Measurements from ENCODE around the gene BACH2. TPM values are rescaled to one million over a fixed set of nuclear protein-coding genes. Genes with fewer than 3 reads are reported as not detected.

The BACH2 gene
- total RNA-seq, 2 experiments from 2014 or later: 60.7 to 66.9 TPM

- ATAC-seq (peak; percentile 66), DNase-seq (no peak)
- Mint-ChIP-seq H3K9me3 (no peaks in the 10 kb centered on the region), H3K36me3 (ENCODE audit: low read depth) (peaks cover 72% of the 10 kb centered on the region), H3K4me3 (no peak overlapping the region), H3K27me3 (no peaks in the 10 kb centered on the region), H3K4me1 (ENCODE audit: low read depth) (peaks cover 77% of the 10 kb centered on the region), H3K27ac (peak overlapping the region; percentile 74)
- POLR2A ChIA-PET: interaction anchor here (0.8 to 2.8 kb wide), 6 partner anchors 9 to 21 kb away, joined by 3 to 10 read pairs (median 4); no protein-coding TSS in a partner anchor
- intact Hi-C loops (cut with micrococcal nuclease): no loop called here
- CTCF ChIA-PET: interaction anchor here (0.9 to 1.9 kb wide), 10 partner anchors 8 to 319 kb away, joined by 3 to 8 read pairs (median 4); no protein-coding TSS in a partner anchor
- no peak for TF ChIP-seq CTCF (IDR thresholded peaks at IDR 0.05)
Observed at GRCh38 chr6:89965441-89966227, 331.0 kb downstream of the BACH2 start.

- intact Hi-C loops (cut with micrococcal nuclease): no loop called here
- H3K36me3 Mint-ChIP-seq (ENCODE audit: low read depth): peaks cover 87% of the 10 kb centered on the region
- POLR2A ChIA-PET: no interaction called here
- DNase-seq (no peak), ATAC-seq (no peak)
- no peaks in the 10 kb centered on the region for H3K9me3 Mint-ChIP-seq
- H3K4me1 Mint-ChIP-seq (ENCODE audit: low read depth): peaks cover 96% of the 10 kb centered on the region
- no peak overlapping the region for H3K4me3 Mint-ChIP-seq
- TF ChIP-seq CTCF (IDR thresholded peaks at IDR 0.05): no peak
- no peaks in the 10 kb centered on the region for H3K27me3 Mint-ChIP-seq
- peak overlapping the region; percentile 87 for H3K27ac Mint-ChIP-seq
- CTCF ChIA-PET: no interaction called here
Observed at GRCh38 chr6:89963391-89963790, 333.3 kb downstream of the BACH2 start.

- no peaks in the 10 kb centered on the region for H3K9me3 Mint-ChIP-seq
- H3K4me3 Mint-ChIP-seq: no peak overlapping the region
- H3K27me3 Mint-ChIP-seq: no peaks in the 10 kb centered on the region
- DNase-seq: peak; percentile 33
- ChIA-PET POLR2A (interaction anchor here (0.8 to 1.5 kb wide), 4 partner anchors 9 to 19 kb away, joined by 3 to 5 read pairs (median 3); no protein-coding TSS in a partner anchor), CTCF (interaction anchor here (0.7 to 1.8 kb wide), 2 partner anchors 21 to 119 kb away, joined by 3 to 7 read pairs; no protein-coding TSS in a partner anchor)
- H3K27ac Mint-ChIP-seq: peak overlapping the region; percentile 87
- intact Hi-C loops (cut with micrococcal nuclease): no loop called here
- TF ChIP-seq CTCF (IDR thresholded peaks at IDR 0.05): no peak
- H3K36me3 Mint-ChIP-seq (ENCODE audit: low read depth): peaks cover 74% of the 10 kb centered on the region
- peak; percentile 42 for ATAC-seq
- H3K4me1 Mint-ChIP-seq (ENCODE audit: low read depth): peaks cover 88% of the 10 kb centered on the region
Observed at GRCh38 chr6:89961481-89961880, 335.2 kb downstream of the BACH2 start.

DNA sequence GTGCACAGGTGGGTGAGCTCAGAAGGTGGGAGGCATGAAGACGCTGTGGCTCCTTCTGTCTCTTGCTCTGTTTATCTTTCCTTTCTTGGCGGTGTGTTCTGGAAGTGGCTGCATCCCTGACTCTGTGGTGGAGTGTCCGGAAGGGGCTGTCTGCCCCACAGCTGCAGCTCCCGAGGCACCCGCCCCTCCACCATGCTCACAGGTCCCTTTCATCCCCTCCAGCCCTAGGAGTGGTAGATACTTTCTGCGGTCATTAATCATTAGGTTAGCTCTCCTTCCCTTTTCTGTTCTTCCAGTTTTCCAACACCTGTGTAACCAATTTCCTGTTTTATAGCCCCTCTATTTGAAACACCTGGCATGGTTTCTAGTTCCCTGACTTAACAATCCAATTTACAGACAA, 336.8 kb downstream of the BACH2 start:
- H3K27me3 Mint-ChIP-seq: no peaks in the 10 kb centered on the region
- no peak for TF ChIP-seq CTCF (IDR thresholded peaks at IDR 0.05)
- ATAC-seq (no peak), DNase-seq (no peak)
- peaks cover 89% of the 10 kb centered on the region for H3K4me1 Mint-ChIP-seq (ENCODE audit: low read depth)
- H3K4me3 Mint-ChIP-seq: no peak overlapping the region
- ChIA-PET POLR2A (interaction anchor here (0.6 kb wide), 1 partner anchor 76 kb away, joined by 3 read pairs; no protein-coding TSS in a partner anchor), CTCF (no interaction called here)
- peaks cover 74% of the 10 kb centered on the region for H3K36me3 Mint-ChIP-seq (ENCODE audit: low read depth)
- intact Hi-C loops (cut with micrococcal nuclease): loop anchor here (10.0 kb wide), 1 partner anchor 435 kb away; no protein-coding TSS in a partner anchor
- peak overlapping the region; percentile 85 for H3K27ac Mint-ChIP-seq
- no peaks in the 10 kb centered on the region for H3K9me3 Mint-ChIP-seq

DNA sequence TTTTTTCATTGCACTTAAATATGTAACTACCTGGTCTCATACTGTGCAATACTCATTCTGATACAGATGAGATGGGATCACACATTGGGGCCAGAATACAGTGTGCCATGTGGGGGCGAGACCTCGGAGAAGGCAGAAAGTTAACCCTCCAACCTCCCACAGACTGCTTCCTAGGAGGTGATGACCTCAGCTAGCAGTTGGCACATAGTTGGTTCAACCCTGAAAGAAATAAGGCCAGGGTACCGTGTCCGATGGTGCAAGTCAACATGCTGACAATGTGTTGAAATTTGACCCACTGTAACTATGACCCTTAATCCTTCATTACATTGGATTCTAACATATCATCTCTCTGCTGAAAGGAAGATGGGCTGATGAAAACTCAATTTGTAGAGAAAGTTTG, 340.5 kb downstream of the BACH2 start:
- Mint-ChIP-seq H3K27me3 (no peaks in the 10 kb centered on the region), H3K36me3 (ENCODE audit: low read depth) (peaks cover 67% of the 10 kb centered on the region), H3K27ac (peak overlapping the region; percentile 90), H3K9me3 (no peaks in the 10 kb centered on the region), H3K4me3 (no peak overlapping the region), H3K4me1 (ENCODE audit: low read depth) (peaks cover 90% of the 10 kb centered on the region)
- ATAC-seq: peak; percentile 10
- DNase-seq: peak; percentile 66
- CTCF ChIA-PET: interaction anchor here (0.6 to 2.2 kb wide), 5 partner anchors 10 to 905 kb away, joined by 3 to 9 read pairs (median 4); no protein-coding TSS in a partner anchor
- intact Hi-C loops (cut with micrococcal nuclease): loop anchor here (10.0 kb wide), 1 partner anchor 439 kb away; no protein-coding TSS in a partner anchor
- no peak for TF ChIP-seq CTCF (IDR thresholded peaks at IDR 0.05)
- POLR2A ChIA-PET: interaction anchor here (0.9 to 2.0 kb wide), 3 partner anchors 49 to 267 kb away, joined by 3 to 7 read pairs (median 3); no protein-coding TSS in a partner anchor
